HepG2 (cell line): ENCODE results near the gene LYZL1. TPM values are rescaled to one million over a fixed set of nuclear protein-coding genes. Genes with fewer than 3 reads are reported as not detected.

Experiments
- ATAC-seq: fragments of 200-7000 bp; cut with Tn5 transposase; 3 replicates; pipeline ENCODE4 v1.9.1; 2020; ENCODE audit warnings: mild to moderate bottlenecking, moderate library complexity
- BruUV-seq: library from RNA; stranded (reverse); fragments of 400-500 nt; replicated peaks from 2 replicates; lab custom pipeline; 2021; lab: Mats Ljungman, UMichigan
- CTCF ChIA-PET: fragments of 300-600 bp; formaldehyde crosslinking; extraction: SDS; loops from one replicate; lab custom pipeline; 2021; ENCODE audit warnings: low total read pairs, inconsistent platforms, low intra/inter-chr PET ratio; lab: Yijun Ruan, JAX
- POLR2A ChIA-PET: fragments of 350-600 bp; sonication (Branson Sonifier 250); formaldehyde crosslinking; loops from one replicate; lab custom pipeline; 2020; ENCODE audit warnings: antibody characterized with exemption, inconsistent platforms; lab: Yijun Ruan, JAX
- DNase-seq: peaks from one replicate; pipeline ENCODE4 v3.0.0-alpha.2; 2015; ENCODE audit warnings: low spot score
- FAIRE-seq: peaks from 3 replicates; lab custom pipeline; 2011; peaks lifted over from hg19 to GRCh38; lab: Jason Lieb, UNC
- H2AFZ ChIP-seq: one replicate; pipeline ENCODE4 v1.6.1; 2011; ENCODE audit warnings: low read length, inconsistent platforms
- H3K27ac ChIP-seq: fragments of 300-600 bp; 3 replicates; pipeline ENCODE4 v1.8.0; 2011; ENCODE audit warnings: mixed run types, mild to moderate bottlenecking, mixed read lengths, low read length, inconsistent platforms; ENCODE audit not compliant: insufficient read depth; ENCODE audit errors: extremely low read length
- H3K27me3 ChIP-seq, 2 experiments: fragments of 200-600 bp in 1 of 2; 2 replicates in 1 of 2; 3 replicates in 1 of 2; pipeline versions ENCODE4 v1.6.0 to v1.8.0; 2011; ENCODE audit warnings: low read length in 2 of 2, mild to moderate bottlenecking in 2 of 2, moderate library complexity in 2 of 2, inconsistent platforms in 1 of 2; ENCODE audit not compliant: insufficient read depth in 2 of 2, control insufficient read depth in 1 of 2
- H3K36me3 ChIP-seq, 2 experiments: fragments of 200-600 bp in 1 of 2; replicated peaks in 1 of 2; 2 replicates in 1 of 2; 3 replicates in 1 of 2; pipeline versions ENCODE4 v1.5.1 to v1.8.0; 2011; ENCODE audit warnings: low read length in 2 of 2, inconsistent platforms in 1 of 2; ENCODE audit not compliant: insufficient read depth in 2 of 2, control insufficient read depth in 1 of 2
- H3K4me1 ChIP-seq: 2 replicates; pipeline ENCODE4 v1.5.1; 2012; ENCODE audit warnings: low read length, inconsistent platforms; ENCODE audit not compliant: insufficient read depth
- H3K4me2 ChIP-seq: 2 replicates; pipeline ENCODE4 v1.6.0; 2011; ENCODE audit warnings: low read depth, low read length, inconsistent platforms
- H3K4me3 ChIP-seq, 3 experiments: fragments of 200-600 bp in 1 of 3; sonication (generic), shearing (Covaris generic) in 1 of 3; replicated peaks in 1 of 3; 2 replicates each; pipeline ENCODE4 v1.5.1; 2011 to 2016; ENCODE audit warnings: low read length in 3 of 3, inconsistent platforms in 2 of 3, low read depth in 2 of 3, mild to moderate bottlenecking in 2 of 3, control low read depth in 1 of 3, mixed read lengths in 1 of 3; ENCODE audit not compliant: insufficient read depth in 1 of 3
- H3K79me2 ChIP-seq: one replicate; pipeline ENCODE4 v1.6.1; 2011; ENCODE audit warnings: low read length, inconsistent platforms; ENCODE audit not compliant: insufficient read depth
- H3K9ac ChIP-seq: 2 replicates; pipeline ENCODE4 v1.6.0; 2011; ENCODE audit warnings: mild to moderate bottlenecking, low read depth, low read length, inconsistent platforms; ENCODE audit not compliant: insufficient read depth
- H3K9me3 ChIP-seq: 2 replicates; pipeline ENCODE4 v1.5.1; 2012; ENCODE audit warnings: mild to moderate bottlenecking, low read length
- H4K20me1 ChIP-seq: 2 replicates; pipeline ENCODE4 v1.6.0; 2011; ENCODE audit warnings: inconsistent platforms, mild to moderate bottlenecking, low read length, moderate library complexity; ENCODE audit not compliant: insufficient read depth
- AKNA ChIP-seq: sonication (generic); formaldehyde crosslinking; IDR thresholded peaks from 2 replicates; pipeline ENCODE4 v1.4.0; 2020; ENCODE audit warnings: missing genetic modification reagents, borderline replicate concordance
- DMAP1 ChIP-seq: IDR thresholded peaks from 2 replicates; pipeline ENCODE4 v1.6.1; 2016
- HOXA5 ChIP-seq: sonication (generic); formaldehyde crosslinking; IDR thresholded peaks from 2 replicates; pipeline ENCODE4 v1.4.0; 2020; ENCODE audit warnings: missing genetic modification reagents
- MTA1 ChIP-seq: sonication (generic); formaldehyde crosslinking; IDR thresholded peaks from 2 replicates; pipeline ENCODE4 v1.4.0; 2020; ENCODE audit warnings: missing genetic modification reagents, mild to moderate bottlenecking, borderline replicate concordance
- NFKB2 ChIP-seq: sonication (generic); formaldehyde crosslinking; IDR thresholded peaks from 2 replicates; pipeline ENCODE4 v1.4.0; 2020; ENCODE audit warnings: missing genetic modification reagents, borderline replicate concordance
- PHB2 ChIP-seq: fragments of 450-650 bp; IDR thresholded peaks from 2 replicates; pipeline ENCODE4 v1.6.1; 2018; ENCODE audit not compliant: partially characterized antibody
- YEATS4 ChIP-seq: sonication (generic); formaldehyde crosslinking; IDR thresholded peaks from 2 replicates; pipeline ENCODE4 v1.4.0; 2020; ENCODE audit warnings: missing genetic modification reagents, borderline replicate concordance
- ZBTB1 ChIP-seq: sonication (generic); formaldehyde crosslinking; IDR thresholded peaks from 2 replicates; pipeline ENCODE4 v1.4.0; 2020; ENCODE audit warnings: missing genetic modification reagents, borderline replicate concordance
- ZC3H13 ChIP-seq: sonication (generic); formaldehyde crosslinking; IDR thresholded peaks from 2 replicates; pipeline ENCODE4 v1.8.1; 2023; ENCODE audit warnings: mild to moderate bottlenecking, missing genetic modification reagents, moderate library complexity
- ZNF432 ChIP-seq: sonication (generic); formaldehyde crosslinking; IDR thresholded peaks from 2 replicates; pipeline ENCODE4 v1.5.0; 2020; ENCODE audit warnings: missing genetic modification reagents, mild to moderate bottlenecking, borderline replicate concordance
- WGBS: methylation state at CpG from one replicate; pipeline ENCODE4 v1.1.6; 2017; ENCODE audit warnings: low lambda C conversion rate; 5-methylcytosine and 5-hydroxymethylcytosine counted together
- in situ Hi-C: cut with HindIII; loops from 2 replicates; pipeline ENCODE4 v1.10.0; 2017; ENCODE audit warnings: low pct_unique_long_range_greater_than_20kb; ENCODE audit not compliant: extremely low pct_ligation_motif_present
- intact Hi-C: fragments of 100-400 bp; cut with micrococcal nuclease; formaldehyde crosslinking; loops from one replicate; pipeline ENCODE4 v1.10.0; 2022; ENCODE audit not compliant: unreplicated experiment
- polyA plus RNA-seq, 8 experiments: library from polyadenylated mRNA; depleted of rRNA in 3 of 8; stranded (reverse) in 7 of 8; unstranded in 1 of 8; fragments of >200 nt; fragmentation: Illumina TruSeq in 4 of 8; extraction: Trizol in 4 of 8; gene quantifications; 2 replicates each; pipeline versions ENCODE4 v1.2.1 to v1.2.3, GENCODE V29; 2011 to 2016; ENCODE audit warnings: low read depth in 4 of 8, missing spikeins in 1 of 8, mixed read lengths in 1 of 8; ENCODE audit not compliant: insufficient read depth in 1 of 8
- total RNA-seq, 5 experiments: library from RNA; depleted of rRNA; stranded (reverse); fragments of >200 nt; fragmentation: Illumina TruSeq; extraction: Trizol; gene quantifications; 2 replicates each; pipeline ENCODE4 v1.2.3, GENCODE V29; 2016; ENCODE audit warnings: low read depth in 1 of 5
- TF ChIP-seq, protein P1 (sequence below), 2 experiments: sonication (generic) in 1 of 2; formaldehyde crosslinking in 1 of 2; IDR thresholded peaks; 2 replicates each; pipeline versions ENCODE4 v1.5.1 to v1.6.1; 2011 to 2020; ENCODE audit warnings: borderline replicate concordance in 1 of 2, low read depth in 1 of 2, low read length in 1 of 2, mild to moderate bottlenecking in 1 of 2, missing genetic modification reagents in 1 of 2, moderate library complexity in 1 of 2
- TF ChIP-seq, protein P2 (sequence below): sonication (generic); formaldehyde crosslinking; IDR thresholded peaks from 2 replicates; pipeline ENCODE4 v1.5.0; 2020; ENCODE audit warnings: missing genetic modification reagents
- TF ChIP-seq, protein P3 (sequence below): sonication (generic); formaldehyde crosslinking; IDR thresholded peaks from 2 replicates; pipeline ENCODE4 v1.8.0; 2022; ENCODE audit warnings: missing genetic modification reagents, low read depth, mild to moderate bottlenecking, borderline replicate concordance

Gene LYZL1
- total and polyA plus RNA-seq, 2 of the 13 experiments (the other 11 are each of a cell fraction or from before 2014, with no cell fraction given), result not detected

GRCh38 chr10:29273478-29273877, 15.4 kb upstream of the LYZL1 start:
- Histone ChIP-seq H2AFZ (no peak overlapping the region), H3K27ac (no peak overlapping the region), H3K9me3 (no peaks in the 10 kb centered on the region), H3K79me2 (no peaks in the 10 kb centered on the region), H3K36me3 (no peaks in the 10 kb centered on the region), H3K9ac (no peak overlapping the region), H4K20me1 (no peaks in the 10 kb centered on the region), H3K4me1 (no peaks in the 10 kb centered on the region), H3K4me3 (no peak overlapping the region), H3K27me3 (peaks cover 0 to 10% of the 10 kb centered on the region in 2 experiments; a peak in 2 of 5 replicates), H3K4me2 (no peak overlapping the region)
- FAIRE-seq, result no peak
- TF ChIP-seq MTA1 (CRISPR knock-in tag) (no peak), ZNF432 (CRISPR knock-in tag) (no peak), YEATS4 (CRISPR knock-in tag) (no peak), DMAP1 (CRISPR knock-in tag) (no peak), ZC3H13 (CRISPR knock-in tag) (no peak), ZBTB1 (CRISPR knock-in tag) (no peak), HOXA5 (no peak), PHB2 (no peak), AKNA (CRISPR knock-in tag) (no peak), NFKB2 (CRISPR knock-in tag) (no peak)
- TF ChIP-seq, protein P1, sequence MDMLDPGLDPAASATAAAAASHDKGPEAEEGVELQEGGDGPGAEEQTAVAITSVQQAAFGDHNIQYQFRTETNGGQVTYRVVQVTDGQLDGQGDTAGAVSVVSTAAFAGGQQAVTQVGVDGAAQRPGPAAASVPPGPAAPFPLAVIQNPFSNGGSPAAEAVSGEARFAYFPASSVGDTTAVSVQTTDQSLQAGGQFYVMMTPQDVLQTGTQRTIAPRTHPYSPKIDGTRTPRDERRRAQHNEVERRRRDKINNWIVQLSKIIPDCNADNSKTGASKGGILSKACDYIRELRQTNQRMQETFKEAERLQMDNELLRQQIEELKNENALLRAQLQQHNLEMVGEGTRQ (IDR thresholded peaks at IDR 0.05; ENCODE audit: low read depth, low read length), result no peak
- TF ChIP-seq, protein P1 (CRISPR knock-in tag; IDR thresholded peaks at IDR 0.05; ENCODE audit: borderline replicate concordance), result no peak
- TF ChIP-seq, protein P2, sequence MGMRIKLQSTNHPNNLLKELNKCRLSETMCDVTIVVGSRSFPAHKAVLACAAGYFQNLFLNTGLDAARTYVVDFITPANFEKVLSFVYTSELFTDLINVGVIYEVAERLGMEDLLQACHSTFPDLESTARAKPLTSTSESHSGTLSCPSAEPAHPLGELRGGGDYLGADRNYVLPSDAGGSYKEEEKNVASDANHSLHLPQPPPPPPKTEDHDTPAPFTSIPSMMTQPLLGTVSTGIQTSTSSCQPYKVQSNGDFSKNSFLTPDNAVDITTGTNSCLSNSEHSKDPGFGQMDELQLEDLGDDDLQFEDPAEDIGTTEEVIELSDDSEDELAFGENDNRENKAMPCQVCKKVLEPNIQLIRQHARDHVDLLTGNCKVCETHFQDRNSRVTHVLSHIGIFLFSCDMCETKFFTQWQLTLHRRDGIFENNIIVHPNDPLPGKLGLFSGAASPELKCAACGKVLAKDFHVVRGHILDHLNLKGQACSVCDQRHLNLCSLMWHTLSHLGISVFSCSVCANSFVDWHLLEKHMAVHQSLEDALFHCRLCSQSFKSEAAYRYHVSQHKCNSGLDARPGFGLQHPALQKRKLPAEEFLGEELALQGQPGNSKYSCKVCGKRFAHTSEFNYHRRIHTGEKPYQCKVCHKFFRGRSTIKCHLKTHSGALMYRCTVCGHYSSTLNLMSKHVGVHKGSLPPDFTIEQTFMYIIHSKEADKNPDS (CRISPR knock-in tag), result no peak
- TF ChIP-seq, protein P3, sequence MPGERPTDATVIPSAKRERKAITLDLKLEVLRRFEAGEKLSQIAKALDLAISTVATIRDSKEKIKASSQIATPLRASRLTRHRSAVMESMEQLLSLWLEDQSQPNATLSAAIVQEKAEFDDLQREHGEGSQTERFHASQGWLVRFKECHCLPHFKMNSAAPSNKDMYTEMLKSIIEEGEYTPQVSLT (CRISPR knock-in tag), result no peak
- BruUV-seq, result no TSS peak
- 5% methylated on average over 5 of the region's 5 CpGs for WGBS
- ChIA-PET CTCF (no interaction called here), POLR2A (no interaction called here)
- intact Hi-C loops (no loop called here), in situ Hi-C loops (no loop called here)
- no peak for DNase-seq
- no peak for ATAC-seq
